Bronchial epithelial cell (primary cell): ENCODE data around the gene SLC13A1. TPM values are rescaled to one million over a fixed set of nuclear protein-coding genes. Genes with fewer than 3 reads are reported as not detected.
A peak's percentile ranks its signal among the peaks of the same experiment; 100 is the strongest.

Experiments used
- DNase-seq: peaks from one replicate; pipeline ENCODE4 v3.0.0-alpha.2; 2010; ENCODE audit warnings: low read depth
- FAIRE-seq: peaks from 2 replicates; lab custom pipeline; 2011; peaks lifted over from hg19 to GRCh38; lab: Jason Lieb, UNC
- H3K27me3 ChIP-seq: 2 replicates; pipeline ENCODE4 v1.5.1; 2011; ENCODE audit warnings: low read length; ENCODE audit not compliant: control insufficient read depth, insufficient read depth
- H3K36me3 ChIP-seq: 2 replicates; pipeline ENCODE4 v1.5.1; 2011; ENCODE audit warnings: low read length; ENCODE audit not compliant: control insufficient read depth, insufficient read depth
- H3K4me3 ChIP-seq: 2 replicates; pipeline ENCODE4 v1.5.1; 2011; ENCODE audit warnings: mild to moderate bottlenecking, low read depth, low read length, control low read depth
- CTCF ChIP-seq: IDR thresholded peaks from 2 replicates; pipeline ENCODE4 v1.5.1; 2011; ENCODE audit warnings: mild to moderate bottlenecking, moderate library complexity, low read length, control low read depth, inconsistent platforms; ENCODE audit not compliant: insufficient read depth, severe bottlenecking
- total RNA-seq: library from RNA; depleted of rRNA; stranded (reverse); fragments of >200 nt; gene quantifications from 2 replicates; pipeline ENCODE4 v1.2.1, GENCODE V29; 2014

SLC13A1 gene
- total RNA-seq, 1 donor from 2014 or later: not detected

GRCh38 chr7:123216825-123217224, 17.1 kb upstream of the SLC13A1 start:
- H3K36me3 ChIP-seq: no peaks in the 10 kb centered on the region
- no peaks in the 10 kb centered on the region for H3K27me3 ChIP-seq
- no peak for TF ChIP-seq CTCF
- DNase-seq (no peak), FAIRE-seq (no peak)
- H3K4me3 ChIP-seq: no peak overlapping the region

- no peak overlapping the region for H3K4me3 ChIP-seq
- no peak for DNase-seq
- TF ChIP-seq CTCF: no peak
- H3K27me3 ChIP-seq: no peaks in the 10 kb centered on the region
- H3K36me3 ChIP-seq: no peaks in the 10 kb centered on the region
- FAIRE-seq: no peak
Measured at GRCh38 chr7:123215350-123215749, 15.6 kb upstream of the SLC13A1 start.

DNA sequence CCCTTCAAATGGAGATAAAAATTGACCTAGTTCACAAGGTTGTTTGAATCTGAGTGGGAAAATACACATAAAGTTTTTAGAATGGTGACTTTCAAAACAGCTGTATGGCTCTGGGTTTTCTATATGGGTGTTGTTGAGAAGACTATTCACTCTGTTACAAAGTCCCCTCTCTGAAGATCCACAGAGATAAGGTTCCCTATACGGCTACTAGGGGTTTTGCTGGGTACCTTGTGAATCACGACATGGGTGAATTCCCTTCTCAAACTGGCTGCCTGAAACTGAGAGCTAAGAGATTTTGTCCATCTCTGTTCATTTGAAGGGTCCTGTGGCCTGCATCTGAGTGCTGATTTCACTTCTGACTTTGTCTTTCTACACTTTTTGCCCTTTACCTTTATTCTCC, 11.8 kb upstream of the SLC13A1 start:
- Histone ChIP-seq H3K4me3 (no peak overlapping the region), H3K27me3 (no peaks in the 10 kb centered on the region), H3K36me3 (no peaks in the 10 kb centered on the region)
- no peak for TF ChIP-seq CTCF
- FAIRE-seq: no peak
- DNase-seq: no peak

GRCh38 chr7:123210986-123211385, 11.2 kb upstream of the SLC13A1 start:
- no peaks in the 10 kb centered on the region for H3K36me3 ChIP-seq
- DNase-seq: no peak
- no peak overlapping the region for H3K4me3 ChIP-seq
- TF ChIP-seq CTCF: no peak
- FAIRE-seq: no peak
- H3K27me3 ChIP-seq: no peaks in the 10 kb centered on the region

DNA sequence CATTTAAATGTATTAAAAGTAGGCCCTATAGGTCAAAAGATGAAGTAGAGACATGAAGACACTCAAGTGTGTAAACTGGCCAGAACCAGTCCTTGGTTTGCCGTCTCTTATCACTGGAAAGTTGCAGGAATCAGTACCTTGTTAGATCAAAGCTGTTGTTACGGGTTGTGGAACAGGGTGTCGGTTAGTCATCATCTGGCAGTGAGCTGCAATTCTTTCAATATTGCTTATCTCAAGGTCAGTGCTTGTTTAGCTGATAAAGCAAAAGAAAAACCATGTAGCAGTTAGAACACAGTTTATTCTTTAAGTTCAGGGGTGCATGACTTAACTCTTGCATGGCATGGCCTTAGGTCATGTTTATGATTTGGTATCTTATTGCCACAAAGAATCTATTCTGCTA, 10.0 kb upstream of the SLC13A1 start:
- no peak for TF ChIP-seq CTCF
- FAIRE-seq (no peak), DNase-seq (peak; percentile 70)
- H3K36me3 ChIP-seq: no peaks in the 10 kb centered on the region
- H3K4me3 ChIP-seq: no peak overlapping the region
- no peaks in the 10 kb centered on the region for H3K27me3 ChIP-seq

DNA sequence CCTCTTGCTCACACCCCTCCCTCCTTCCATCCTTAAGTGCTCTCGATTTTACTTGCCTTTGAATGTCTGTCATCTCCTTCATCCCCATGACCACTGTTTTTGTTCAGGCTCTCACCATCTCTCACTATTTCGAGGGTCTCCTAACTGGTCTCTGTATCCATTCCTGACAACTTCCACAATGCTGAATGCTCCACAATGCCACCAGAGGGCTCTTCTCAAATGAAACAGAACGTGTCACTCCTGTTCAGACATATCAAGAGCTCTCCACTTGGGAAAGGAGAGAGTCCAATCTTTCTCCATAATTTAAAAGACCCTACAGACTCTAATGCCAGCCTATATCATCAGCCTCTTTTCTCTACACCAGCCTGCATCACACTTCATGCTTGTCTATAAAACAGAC, 9.0 kb upstream of the SLC13A1 start:
- DNase-seq: no peak
- H3K36me3 ChIP-seq: no peaks in the 10 kb centered on the region
- no peaks in the 10 kb centered on the region for H3K27me3 ChIP-seq
- no peak overlapping the region for H3K4me3 ChIP-seq
- TF ChIP-seq CTCF: peak; percentile 52
- FAIRE-seq: peak; percentile 23
